H9 (cell line): ENCODE measurements around the gene SGSM2. TPM values are rescaled to one million over a fixed set of nuclear protein-coding genes. Genes with fewer than 3 reads are reported as not detected.

Experiments
- DNase-seq: peaks from one replicate; pipeline ENCODE4 v3.0.0-alpha.2; 2017
- H2AFZ ChIP-seq: one replicate; pipeline ENCODE4 v1.6.1; 2013; ENCODE audit warnings: mild to moderate bottlenecking, low read length, control low read depth, moderate library complexity
- H2AK5ac ChIP-seq: 2 replicates; pipeline ENCODE4 v1.6.1; 2013; ENCODE audit warnings: low read length, control low read depth, mixed read lengths; ENCODE audit not compliant: insufficient read length
- H2BK120ac ChIP-seq: one replicate; pipeline ENCODE4 v1.6.1; 2013; ENCODE audit warnings: low read depth, mild to moderate bottlenecking, low read length, control low read depth, inconsistent platforms; ENCODE audit not compliant: poor library complexity, severe bottlenecking
- H2BK12ac ChIP-seq: 2 replicates; pipeline ENCODE4 v1.6.1; 2013; ENCODE audit warnings: low read length, control low read depth, mixed read lengths, low read depth; ENCODE audit not compliant: insufficient read length
- H2BK15ac ChIP-seq: 2 replicates; pipeline ENCODE4 v1.6.1; 2013; ENCODE audit warnings: low read depth, low read length, control low read depth
- H2BK20ac ChIP-seq: one replicate; pipeline ENCODE4 v1.6.1; 2013; ENCODE audit warnings: low read depth, mild to moderate bottlenecking, low read length, control low read depth, inconsistent platforms; ENCODE audit not compliant: poor library complexity, severe bottlenecking
- H2BK5ac ChIP-seq: 2 replicates; pipeline ENCODE4 v1.6.1; 2013; ENCODE audit warnings: low read length, control low read depth, mixed read lengths; ENCODE audit not compliant: insufficient read length
- H3K14ac ChIP-seq: 2 replicates; pipeline ENCODE4 v1.6.1; 2013; ENCODE audit warnings: low read length, control low read depth; ENCODE audit not compliant: insufficient read depth
- H3K18ac ChIP-seq: 2 replicates; pipeline ENCODE4 v1.6.1; 2013; ENCODE audit warnings: low read depth, mild to moderate bottlenecking, mixed read lengths, low read length, control low read depth; ENCODE audit not compliant: insufficient read length
- H3K23ac ChIP-seq: 2 replicates; pipeline ENCODE4 v1.6.1; 2013; ENCODE audit warnings: low read length, control low read depth, mixed read lengths, low read depth; ENCODE audit not compliant: insufficient read length
- H3K23me2 ChIP-seq: 2 replicates; pipeline ENCODE4 v1.6.1; 2013; ENCODE audit warnings: low read depth, mild to moderate bottlenecking, mixed read lengths, low read length, control low read depth; ENCODE audit not compliant: insufficient read length, poor library complexity, severe bottlenecking
- H3K27ac ChIP-seq: 2 replicates; pipeline ENCODE4 v1.5.1; 2013; ENCODE audit warnings: low read length, control low read depth, mixed read lengths, low read depth; ENCODE audit not compliant: insufficient read length
- H3K27me3 ChIP-seq: 2 replicates; pipeline ENCODE4 v1.6.1; 2013; ENCODE audit warnings: low read length, control low read depth, inconsistent platforms; ENCODE audit not compliant: insufficient read depth
- H3K4ac ChIP-seq: 2 replicates; pipeline ENCODE4 v1.6.1; 2013; ENCODE audit warnings: low read depth, mild to moderate bottlenecking, control low read depth, inconsistent platforms, low read length, moderate library complexity
- H3K4me1 ChIP-seq: 2 replicates; pipeline ENCODE4 v1.6.1; 2013; ENCODE audit warnings: low read length, control low read depth, inconsistent platforms; ENCODE audit not compliant: insufficient read depth
- H3K4me2 ChIP-seq: 2 replicates; pipeline ENCODE4 v1.6.1; 2013; ENCODE audit warnings: low read length, control low read depth, mixed read lengths; ENCODE audit not compliant: insufficient read length, insufficient read depth
- H3K56ac ChIP-seq: 2 replicates; pipeline ENCODE4 v1.6.1; 2013; ENCODE audit warnings: low read depth, mild to moderate bottlenecking, mixed read lengths, low read length, control low read depth; ENCODE audit not compliant: insufficient read length
- H3K79me1 ChIP-seq: 2 replicates; pipeline ENCODE4 v1.6.1; 2013; ENCODE audit warnings: low read depth, mild to moderate bottlenecking, moderate library complexity, low read length, control low read depth, inconsistent platforms; ENCODE audit not compliant: insufficient read depth, poor library complexity, severe bottlenecking
- H3K79me2 ChIP-seq: 2 replicates; pipeline ENCODE4 v1.6.1; 2013; ENCODE audit warnings: low read length, control low read depth, inconsistent platforms; ENCODE audit not compliant: insufficient read depth
- H3K9ac ChIP-seq: 2 replicates; pipeline ENCODE4 v1.6.1; 2013; ENCODE audit warnings: low read length, control low read depth, mixed read lengths; ENCODE audit not compliant: insufficient read length; ENCODE audit errors: extremely low read depth
- H3K9me3 ChIP-seq: one replicate; pipeline ENCODE4 v1.6.1; 2013; ENCODE audit warnings: low read depth, low read length, inconsistent platforms; ENCODE audit not compliant: control insufficient read depth
- H3T11ph ChIP-seq: one replicate; pipeline ENCODE4 v1.6.1; 2013; ENCODE audit warnings: mild to moderate bottlenecking, low read length, control low read depth, inconsistent platforms
- H4K20me1 ChIP-seq: one replicate; pipeline ENCODE4 v1.6.1; 2013; ENCODE audit not compliant: control insufficient read depth, insufficient read length, insufficient read depth
- H4K5ac ChIP-seq: 2 replicates; pipeline ENCODE4 v1.6.1; 2013; ENCODE audit warnings: low read depth, mild to moderate bottlenecking, mixed read lengths, low read length, control low read depth; ENCODE audit not compliant: insufficient read length
- H4K8ac ChIP-seq: replicated peaks from 2 replicates; pipeline ENCODE4 v1.6.1; 2013; ENCODE audit warnings: low read length, control low read depth, mixed read lengths, low read depth; ENCODE audit not compliant: insufficient read length
- H4K91ac ChIP-seq: 2 replicates; pipeline ENCODE4 v1.6.1; 2013; ENCODE audit warnings: low read depth, mild to moderate bottlenecking, moderate library complexity, mixed read lengths, low read length, control low read depth; ENCODE audit not compliant: insufficient read length
- H3K27ac Mint-ChIP-seq, 3 experiments: 2 replicates in 2 of 3; 3 replicates in 1 of 3; pipeline ENCODE4 v1.8.0; 2020 to 2021; ENCODE audit warnings: mixed read lengths in 3 of 3, mild to moderate bottlenecking in 1 of 3, moderate library complexity in 1 of 3
- H3K27me3 Mint-ChIP-seq: 2 replicates; pipeline ENCODE4 v1.8.0; 2021; ENCODE audit warnings: low read depth, mild to moderate bottlenecking, moderate library complexity, mixed read lengths
- H3K36me3 Mint-ChIP-seq, 3 experiments: 2 replicates in 2 of 3; 3 replicates in 1 of 3; pipeline ENCODE4 v1.8.0; 2020 to 2021; ENCODE audit warnings: low read depth in 3 of 3, mixed read lengths in 3 of 3; ENCODE audit not compliant: insufficient read depth in 1 of 3
- H3K4me1 Mint-ChIP-seq, 2 experiments: 2 replicates each; pipeline ENCODE4 v1.8.0; 2020; ENCODE audit warnings: mixed read lengths in 2 of 2
- H3K4me3 Mint-ChIP-seq, 2 experiments: 2 replicates in 1 of 2; 3 replicates in 1 of 2; pipeline ENCODE4 v1.8.0; 2020 to 2021; ENCODE audit warnings: mild to moderate bottlenecking in 2 of 2, mixed read lengths in 2 of 2, moderate library complexity in 1 of 2
- H3K9me3 Mint-ChIP-seq, 2 experiments: 2 replicates in 1 of 2; 3 replicates in 1 of 2; pipeline ENCODE4 v1.8.0; 2020; ENCODE audit warnings: mild to moderate bottlenecking in 2 of 2, mixed read lengths in 2 of 2, moderate library complexity in 1 of 2
- WGBS: extraction: QIAGEN DNeasy Blood & Tissue Kit; methylation state at CpG from one replicate; pipeline ENCODE4 v1.1.7; 2013; ENCODE audit warnings: missing lambda C conversion rate, low lambda C conversion rate, mixed read lengths; ENCODE audit not compliant: insufficient read length; ENCODE audit errors: extremely low coverage; 5-methylcytosine and 5-hydroxymethylcytosine counted together
- total RNA-seq: library from RNA; stranded (reverse); gene quantifications from 2 replicates; pipeline ENCODE4 v1.2.1, GENCODE V29; 2021
- TF ChIP-seq, protein P1 (sequence below): fragments of 200-600 bp; sonication (generic); conservative IDR thresholded peaks from 3 replicates; pipeline ENCODE4 v1.8.0; 2021; ENCODE audit warnings: antibody characterized with exemption, mild to moderate bottlenecking

SGSM2 gene
- total RNA-seq, 1 experiment from 2014 or later = 45.6 TPM

DNA sequence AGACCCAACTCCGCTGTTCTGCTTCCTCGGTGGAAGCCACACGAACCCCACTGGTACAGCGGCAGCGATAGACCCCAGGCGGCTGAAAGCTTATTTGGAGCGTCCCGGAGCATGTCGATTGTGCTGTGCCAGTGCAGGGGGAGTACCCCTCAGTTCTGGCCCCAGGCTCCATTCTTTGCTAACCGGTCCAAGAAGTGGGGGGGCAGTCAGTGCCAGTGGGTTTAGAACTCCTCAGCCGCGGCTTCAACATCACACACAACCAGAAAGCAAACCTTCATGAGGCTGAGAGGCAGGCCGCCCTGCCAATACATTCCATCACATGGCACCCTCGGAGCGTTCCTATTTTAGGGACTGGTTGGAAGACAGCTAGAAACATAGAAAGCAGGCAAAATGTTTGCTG is 65.2 kb downstream of the SGSM2 start:
- no peak overlapping the region for H3K56ac ChIP-seq
- no peak overlapping the region for H2BK5ac ChIP-seq
- no peaks in the 10 kb centered on the region for H3K79me1 ChIP-seq
- no CpG with 5 or more reads among the region's 15 CpGs for WGBS
- H3K23ac ChIP-seq = no peak overlapping the region
- no peak overlapping the region for H2BK120ac ChIP-seq
- TF ChIP-seq, protein P1, sequence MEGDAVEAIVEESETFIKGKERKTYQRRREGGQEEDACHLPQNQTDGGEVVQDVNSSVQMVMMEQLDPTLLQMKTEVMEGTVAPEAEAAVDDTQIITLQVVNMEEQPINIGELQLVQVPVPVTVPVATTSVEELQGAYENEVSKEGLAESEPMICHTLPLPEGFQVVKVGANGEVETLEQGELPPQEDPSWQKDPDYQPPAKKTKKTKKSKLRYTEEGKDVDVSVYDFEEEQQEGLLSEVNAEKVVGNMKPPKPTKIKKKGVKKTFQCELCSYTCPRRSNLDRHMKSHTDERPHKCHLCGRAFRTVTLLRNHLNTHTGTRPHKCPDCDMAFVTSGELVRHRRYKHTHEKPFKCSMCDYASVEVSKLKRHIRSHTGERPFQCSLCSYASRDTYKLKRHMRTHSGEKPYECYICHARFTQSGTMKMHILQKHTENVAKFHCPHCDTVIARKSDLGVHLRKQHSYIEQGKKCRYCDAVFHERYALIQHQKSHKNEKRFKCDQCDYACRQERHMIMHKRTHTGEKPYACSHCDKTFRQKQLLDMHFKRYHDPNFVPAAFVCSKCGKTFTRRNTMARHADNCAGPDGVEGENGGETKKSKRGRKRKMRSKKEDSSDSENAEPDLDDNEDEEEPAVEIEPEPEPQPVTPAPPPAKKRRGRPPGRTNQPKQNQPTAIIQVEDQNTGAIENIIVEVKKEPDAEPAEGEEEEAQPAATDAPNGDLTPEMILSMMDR = no peak
- peaks cover 19 to 24% of the 10 kb centered on the region in 2 experiments for H3K4me1 Mint-ChIP-seq
- H2BK20ac ChIP-seq = no peak overlapping the region
- no peaks in the 10 kb centered on the region for H3K9me3 ChIP-seq
- H3K79me2 ChIP-seq = peaks cover 2% of the 10 kb centered on the region; the same call in 1 of the 2 replicates
- H3K27ac ChIP-seq = no peak overlapping the region
- H3K4me1 ChIP-seq = peaks cover 7% of the 10 kb centered on the region; the same call in 1 of the 2 replicates
- H3K14ac ChIP-seq = no peak overlapping the region
- no peak overlapping the region for H4K91ac ChIP-seq
- peak overlapping the region; percentile 71 to 81 for H3K4me3 Mint-ChIP-seq
- no peak overlapping the region for H3T11ph ChIP-seq
- H4K5ac ChIP-seq = no peak overlapping the region
- peaks cover 22% of the 10 kb centered on the region for H3K23me2 ChIP-seq
- H3K18ac ChIP-seq = no peak overlapping the region
- no peak overlapping the region for H2AK5ac ChIP-seq
- peak overlapping the region in 2 of 3 experiments; percentile 77 to 79; a peak in 3 of 7 replicates for H3K27ac Mint-ChIP-seq
- no peak overlapping the region for H2BK15ac ChIP-seq
- no peak overlapping the region for H2BK12ac ChIP-seq
- no peaks in the 10 kb centered on the region for H4K20me1 ChIP-seq
- H3K4ac ChIP-seq = no peak overlapping the region
- peaks cover 5% of the 10 kb centered on the region for H3K27me3 Mint-ChIP-seq
- H3K36me3 Mint-ChIP-seq = peaks cover 0 to 5% (median 0%) of the 10 kb centered on the region in 3 experiments; a peak in 1 of 7 replicates
- H4K8ac ChIP-seq = no peak overlapping the region
- H3K9me3 Mint-ChIP-seq = no peaks in the 10 kb centered on the region; a peak in 1 of 5 replicates
- H3K9ac ChIP-seq = no peak overlapping the region
- H2AFZ ChIP-seq = no peak overlapping the region
- DNase-seq = no peak
- peak overlapping the region; percentile 85 for H3K4me2 ChIP-seq
- no peaks in the 10 kb centered on the region for H3K27me3 ChIP-seq
